ENCODE data around the gene BEST1. TPM values are rescaled to one million over a fixed set of nuclear protein-coding genes. Genes with fewer than 3 reads are reported as not detected.
A peak's percentile ranks its signal among the peaks of the same experiment; 100 is the strongest.
"Not testable (repeated sequence)": the region's sequence is repeated elsewhere in the genome, so short reads cannot be mapped to it uniquely, and the experiment has no call there.

BEST1 gene
- total RNA-seq, 1 experiment from 2014 or later, result 0.10 TPM

DNA sequence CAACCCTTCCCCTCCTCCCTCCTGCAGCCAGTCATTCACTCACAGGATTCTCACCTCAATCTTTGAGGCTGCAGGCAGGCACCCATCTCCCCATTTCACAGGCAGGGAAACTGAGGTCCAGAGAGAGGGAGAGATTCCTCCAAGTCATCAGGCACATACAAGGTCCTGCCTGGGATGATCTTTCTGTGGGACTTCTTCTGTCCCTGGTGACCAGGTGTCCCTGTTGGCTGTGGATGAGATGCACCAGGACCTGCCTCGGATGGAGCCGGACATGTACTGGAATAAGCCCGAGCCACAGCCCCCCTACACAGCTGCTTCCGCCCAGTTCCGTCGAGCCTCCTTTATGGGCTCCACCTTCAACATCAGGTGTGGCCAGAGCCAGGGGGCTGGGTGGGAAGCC, 9.5 kb downstream of the BEST1 start:
- in situ Hi-C loops (cut with HindIII; ENCODE audit: low sequenced_read_pairs), result no loop called here
- DNase-seq (ENCODE audit: low spot score), result no peak

DNA sequence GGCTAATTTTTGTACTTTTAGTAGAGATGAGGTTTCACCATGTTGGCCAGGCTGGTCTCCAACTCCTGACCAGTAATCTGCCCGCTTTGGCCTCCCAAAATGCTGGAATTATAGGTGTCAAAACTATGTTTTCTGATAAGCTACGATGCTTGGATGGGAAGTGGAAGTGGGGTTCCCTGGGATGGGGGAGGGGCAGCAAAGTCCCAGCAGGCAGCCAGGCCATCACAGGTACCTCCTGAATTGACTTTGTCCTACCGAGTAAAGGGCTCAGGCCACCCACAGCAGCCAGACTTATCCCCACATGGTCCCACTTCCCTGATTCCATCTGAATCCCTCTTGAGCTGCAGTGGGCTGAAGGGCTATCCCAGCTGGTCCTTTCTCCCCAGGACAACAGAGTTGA, 10.4 kb downstream of the BEST1 start:
- in situ Hi-C loops (cut with HindIII; ENCODE audit: low sequenced_read_pairs), result no loop called here
- DNase-seq (ENCODE audit: low spot score), result no peak

DNA sequence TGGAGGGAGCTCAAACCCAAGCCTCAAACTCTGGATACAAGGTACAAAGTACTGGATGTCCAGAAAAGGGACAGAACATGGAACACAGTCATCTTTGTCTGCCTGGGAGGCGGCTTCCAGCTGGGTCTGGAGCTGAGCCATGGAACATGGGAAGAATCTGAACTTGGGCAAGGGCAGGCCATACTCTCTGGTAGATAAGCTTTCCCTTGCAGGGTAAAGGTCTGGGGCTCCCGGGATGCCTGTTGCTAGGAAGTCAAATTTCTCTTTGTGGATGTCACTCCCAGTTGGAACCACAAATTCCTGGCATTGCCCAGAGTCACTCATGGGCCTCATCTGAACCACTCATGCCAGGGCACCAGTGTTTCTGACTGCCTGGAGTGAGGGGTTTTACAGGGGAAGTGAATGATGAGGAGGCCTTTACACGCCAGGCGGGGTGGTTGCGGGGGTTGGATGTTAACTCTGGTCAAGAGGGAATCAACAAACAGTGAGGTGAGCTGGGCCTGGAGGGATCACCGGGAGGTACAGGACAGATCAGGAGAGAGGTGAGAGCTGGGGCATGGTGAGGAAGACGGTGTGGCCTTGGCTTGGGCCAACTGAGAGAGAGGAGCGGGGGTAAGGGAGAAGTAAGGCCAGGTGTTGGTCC, 11.5 kb downstream of the BEST1 start:
- DNase-seq (ENCODE audit: low spot score), result peak; percentile 27
- in situ Hi-C loops (cut with HindIII; ENCODE audit: low sequenced_read_pairs), result no loop called here

- DNase-seq (ENCODE audit: low spot score), result peak; percentile 15
- in situ Hi-C loops (cut with HindIII; ENCODE audit: low sequenced_read_pairs), result no loop called here
Observed at GRCh38 chr11:61962213-61963015, 12.3 kb downstream of the BEST1 start.

- DNase-seq (ENCODE audit: low spot score), result peak; percentile 12
- in situ Hi-C loops (cut with HindIII; ENCODE audit: low sequenced_read_pairs), result no loop called here
Observed at GRCh38 chr11:61963016-61963281, 12.8 kb downstream of the BEST1 start.

DNA sequence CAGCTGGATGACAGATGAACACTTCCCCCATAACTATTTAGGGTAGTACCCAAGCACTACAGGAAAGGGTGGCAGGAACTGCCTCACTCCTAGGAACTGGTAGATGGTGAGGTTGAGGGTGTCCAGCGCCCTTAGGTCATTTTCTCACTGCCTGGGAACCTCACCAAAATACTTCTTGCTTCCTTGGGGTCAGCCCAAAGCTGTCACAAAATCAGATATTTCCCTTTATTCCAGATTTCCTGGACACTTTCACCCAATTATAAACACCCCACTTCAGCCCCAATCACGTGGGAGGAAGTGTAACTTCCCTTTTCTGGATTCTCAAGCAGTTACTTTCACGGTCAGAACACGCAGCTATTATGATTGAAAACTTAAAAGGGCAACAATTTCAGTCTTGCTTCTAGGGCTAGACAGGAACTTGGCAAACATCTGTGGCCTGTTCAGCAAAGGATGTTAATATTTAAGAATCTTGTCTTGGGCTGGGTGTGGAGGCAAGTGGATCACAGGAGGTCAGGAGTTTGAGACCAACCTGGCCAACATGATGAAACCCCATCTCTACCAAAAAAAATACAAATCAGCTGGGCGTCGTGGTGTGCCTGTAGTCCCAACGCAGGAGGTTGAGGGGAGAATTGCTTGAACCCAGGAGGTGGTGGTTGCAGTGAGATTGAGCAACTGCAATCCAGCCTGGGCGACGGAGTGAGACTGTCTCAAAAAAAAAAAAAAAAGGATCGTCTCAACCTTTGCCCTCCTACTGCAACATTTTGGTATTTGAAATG, 13.3 kb downstream of the BEST1 start:
- DNase-seq (ENCODE audit: low spot score), result no peak
- in situ Hi-C loops (cut with HindIII; ENCODE audit: low sequenced_read_pairs), result no loop called here

DNA sequence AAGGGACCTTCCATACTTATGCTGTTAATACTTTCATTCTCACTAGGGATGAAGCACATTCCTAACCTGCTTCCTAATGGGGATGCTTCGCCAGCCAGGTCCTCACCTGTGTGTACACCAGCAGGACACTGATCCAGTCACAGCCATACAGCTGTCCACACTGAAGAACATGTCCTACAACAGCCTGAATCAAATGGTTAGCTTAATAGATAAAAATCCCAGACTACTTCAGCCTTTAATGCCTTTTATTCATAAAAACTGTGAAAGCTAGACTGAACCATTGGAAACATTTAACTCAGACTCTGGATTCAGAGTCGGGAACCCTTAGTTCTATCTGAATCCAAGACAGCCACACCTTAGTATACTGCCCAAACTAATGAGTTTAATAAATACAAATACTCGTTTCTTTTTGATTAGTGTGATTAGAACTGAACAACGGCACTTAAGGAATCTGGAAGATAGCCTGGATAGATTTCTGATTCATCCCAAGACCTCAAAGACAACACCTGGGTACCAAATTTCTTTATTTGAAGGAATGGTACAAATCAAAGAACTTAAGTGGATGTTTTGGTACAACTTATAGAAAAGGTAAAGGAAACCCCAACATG, 14.0 kb downstream of the BEST1 start:
- in situ Hi-C loops (cut with HindIII; ENCODE audit: low sequenced_read_pairs), result no loop called here

GRCh38 chr11:61964666-61965271, 14.6 kb downstream of the BEST1 start:
- in situ Hi-C loops (cut with HindIII; ENCODE audit: low sequenced_read_pairs); DNase-seq (ENCODE audit: low spot score): not testable (repeated sequence)

More for the DNA sequence above, 14.0 kb downstream of the BEST1 start:
- no peak for DNase-seq (ENCODE audit: low spot score)

- peak; percentile 62 for DNase-seq (ENCODE audit: low spot score)
- in situ Hi-C loops (cut with HindIII; ENCODE audit: low sequenced_read_pairs), result no loop called here
Observed at GRCh38 chr11:61966734-61967115, 16.6 kb downstream of the BEST1 start.

GRCh38 chr11:61967116-61967923, 17.2 kb downstream of the BEST1 start, which contains the start of gene FTH1:
FTH1 (minus strand) TSS chr11:61967634; CDS start chr11:61967425, 209 bp downstream.
- peak; percentile 87 for DNase-seq (ENCODE audit: low spot score)
- in situ Hi-C loops (cut with HindIII; ENCODE audit: low sequenced_read_pairs), result no loop called here

DNA sequence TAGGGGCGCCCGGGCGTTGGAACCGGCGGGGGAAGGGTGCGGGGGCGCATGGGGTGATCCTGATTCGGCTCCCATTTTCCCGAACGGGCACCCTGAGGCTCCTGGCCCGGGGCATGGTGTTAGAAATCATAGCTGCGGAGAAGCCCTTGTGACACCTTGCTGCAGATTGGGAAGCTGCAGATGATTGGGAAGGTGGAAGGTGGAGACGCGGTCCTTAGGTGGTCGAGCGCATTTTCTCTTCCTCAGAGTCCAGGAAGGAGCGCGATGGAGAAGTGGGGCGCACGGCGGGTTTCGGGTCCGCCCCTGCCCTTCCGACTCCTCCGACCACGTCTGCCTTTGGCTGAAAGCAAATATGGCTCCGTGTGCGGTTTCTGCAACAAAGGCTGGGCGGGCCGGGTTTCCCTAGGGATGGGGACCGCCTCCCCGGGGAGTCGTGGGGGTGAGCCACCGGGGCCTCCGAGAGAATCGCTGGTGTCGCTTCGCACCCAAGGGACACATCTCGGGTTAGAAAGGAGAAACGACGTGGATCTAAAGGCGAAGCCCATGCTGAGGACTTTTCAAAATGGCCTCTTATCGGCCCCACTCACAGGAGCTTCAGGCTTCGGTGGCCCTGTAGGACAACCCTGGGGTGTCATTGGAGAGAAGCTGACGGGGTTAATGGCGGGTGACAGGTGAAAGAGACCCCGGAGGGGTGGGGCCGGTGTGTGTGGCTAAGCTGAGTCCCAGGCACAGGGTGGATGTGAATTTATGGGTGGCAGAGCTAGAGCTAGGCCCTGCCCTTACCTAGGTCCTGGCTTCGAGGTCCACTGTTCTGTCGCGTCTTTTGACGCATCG, 18.0 kb downstream of the BEST1 start:
- peak; percentile 42 for DNase-seq (ENCODE audit: low spot score)
- in situ Hi-C loops (cut with HindIII; ENCODE audit: low sequenced_read_pairs), result no loop called here

GRCh38 chr11:61968758-61969390, 18.7 kb downstream of the BEST1 start:
- in situ Hi-C loops (cut with HindIII; ENCODE audit: low sequenced_read_pairs), result no loop called here

DNA sequence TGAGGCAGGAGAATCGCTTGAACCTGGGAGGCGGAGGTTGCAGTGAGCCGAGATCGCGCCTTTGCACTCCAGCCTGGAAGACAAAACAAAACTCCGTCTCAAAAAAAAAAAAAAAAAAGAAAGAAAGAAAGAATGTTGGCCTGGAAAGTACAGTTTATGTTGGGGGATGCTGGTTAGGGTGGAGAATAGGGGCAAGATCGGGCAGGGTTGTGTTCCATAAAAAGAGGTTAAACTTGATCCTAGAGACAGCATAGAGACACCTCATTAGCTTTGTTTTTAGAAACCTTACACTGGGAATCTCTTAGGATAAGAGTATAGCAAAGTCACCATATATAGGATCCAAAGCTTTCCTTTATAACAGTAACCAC, 19.2 kb downstream of the BEST1 start:
- DNase-seq (ENCODE audit: low spot score), result no peak
- in situ Hi-C loops (cut with HindIII; ENCODE audit: low sequenced_read_pairs), result no loop called here

More at GRCh38 chr11:61968758-61969390, 18.7 kb downstream of the BEST1 start:
- DNase-seq (ENCODE audit: low spot score), result no peak

DNA sequence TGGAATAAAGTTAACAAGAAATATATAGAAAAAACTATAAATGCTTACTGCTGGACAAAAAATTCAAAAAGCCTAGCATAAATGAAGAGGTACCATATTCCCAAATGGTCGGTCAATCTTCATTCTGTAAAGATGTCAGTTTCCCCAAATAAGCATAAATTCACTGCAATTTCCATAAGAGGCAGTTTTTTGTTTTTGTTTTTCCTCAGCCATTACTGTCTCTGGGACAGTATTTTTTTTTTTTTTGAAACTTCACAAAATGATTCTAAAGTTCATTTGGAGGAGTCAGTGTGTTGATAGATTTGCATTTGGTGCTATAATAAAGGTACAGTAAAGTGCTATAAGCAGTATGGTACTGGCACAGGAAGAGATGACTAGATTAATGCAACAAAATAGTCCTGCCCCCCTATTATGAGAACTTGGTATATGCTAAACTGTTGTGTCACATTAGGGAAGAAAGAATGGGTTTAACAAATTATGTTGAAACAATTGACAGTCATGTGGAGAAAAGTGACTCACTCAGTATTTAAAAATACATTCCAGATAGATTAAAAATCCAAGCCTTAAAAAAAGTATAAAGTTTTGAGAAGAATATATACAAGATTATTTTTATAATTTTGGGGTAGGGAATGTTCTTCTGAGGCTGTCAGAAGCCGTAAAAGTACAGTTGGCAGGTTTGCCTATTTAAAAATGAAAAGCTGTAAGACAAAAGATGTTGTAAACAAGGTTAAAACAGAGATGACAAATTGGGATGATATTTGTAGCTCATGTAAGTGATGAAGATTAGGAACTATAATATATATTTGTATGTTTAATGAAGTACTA, 19.9 kb downstream of the BEST1 start:
- no peak for DNase-seq (ENCODE audit: low spot score)
- in situ Hi-C loops (cut with HindIII; ENCODE audit: low sequenced_read_pairs), result no loop called here

GRCh38 chr11:61971248-61972111, 21.3 kb downstream of the BEST1 start:
- peak; percentile 95 for DNase-seq (ENCODE audit: low spot score)
- in situ Hi-C loops (cut with HindIII; ENCODE audit: low sequenced_read_pairs), result no loop called here

All from G401 (cell line).